Esophagus muscularis mucosa (tissue), 4 donors: ENCODE data around the gene TOM1L2.

Experiments used
- CTCF ChIP-seq, 3 experiments: fragments of 200-600 bp in 2 of 3; fragments of 450-650 bp in 1 of 3; sonication (generic) in 2 of 3; IDR thresholded peaks; one replicate each; pipeline ENCODE4 v1.5.1; 2017 to 2019; ENCODE audit warnings: antibody characterized with exemption in 3 of 3, mild to moderate bottlenecking in 2 of 3, moderate library complexity in 1 of 3
- EP300 ChIP-seq: sonication (generic); formaldehyde crosslinking; IDR thresholded peaks from one replicate; pipeline ENCODE4 v1.6.1; 2017; ENCODE audit warnings: antibody characterized with exemption
- POLR2A ChIP-seq: fragments of 450-650 bp; IDR thresholded peaks from one replicate; pipeline ENCODE4 v1.6.1; 2017; ENCODE audit warnings: antibody characterized with exemption, moderate library complexity, mild to moderate bottlenecking, low read depth
- POLR2AphosphoS5 ChIP-seq, 2 donors: sonication (generic); formaldehyde crosslinking; IDR thresholded peaks; one replicate each; pipeline ENCODE4 v1.6.1; 2017; ENCODE audit warnings: antibody characterized with exemption in 2 of 2

- TF ChIP-seq CTCF (IDR thresholded peaks at IDR 0.05) (no peak), EP300 (no peak), POLR2A (no peak), POLR2AphosphoS5 (IDR thresholded peaks at IDR 0.05) (no peak)
Measured at GRCh38 chr17:17892731-17893130, 79.5 kb downstream of the TOM1L2 start.
